ENCODE measurements around the gene SUSD5.

GRCh38 chr3:33125840-33126239 is 92.8 kb downstream of the SUSD5 start:
- TF ChIP-seq USF2 (CRISPR knock-in tag; IDR thresholded peaks at IDR 0.05) (no peak), FOXK1 (CRISPR knock-in tag; IDR thresholded peaks at IDR 0.05) (no peak), NR1H2 (CRISPR knock-in tag; IDR thresholded peaks at IDR 0.05) (no peak), ZNF416 (CRISPR knock-in tag; IDR thresholded peaks at IDR 0.05) (no peak)
- TF ChIP-seq, protein P1, sequence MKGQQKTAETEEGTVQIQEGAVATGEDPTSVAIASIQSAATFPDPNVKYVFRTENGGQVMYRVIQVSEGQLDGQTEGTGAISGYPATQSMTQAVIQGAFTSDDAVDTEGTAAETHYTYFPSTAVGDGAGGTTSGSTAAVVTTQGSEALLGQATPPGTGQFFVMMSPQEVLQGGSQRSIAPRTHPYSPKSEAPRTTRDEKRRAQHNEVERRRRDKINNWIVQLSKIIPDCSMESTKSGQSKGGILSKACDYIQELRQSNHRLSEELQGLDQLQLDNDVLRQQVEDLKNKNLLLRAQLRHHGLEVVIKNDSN (CRISPR knock-in tag; IDR thresholded peaks at IDR 0.05) = no peak
